GM12878 (cell line): ENCODE data around the gene TMEM263.

Source experiments
- ATF7 ChIP-seq: fragments of 450-650 bp; IDR thresholded peaks from 2 replicates; pipeline ENCODE4 v1.6.1; 2016; ENCODE audit warnings: low read depth, mild to moderate bottlenecking
- CREM ChIP-seq: IDR thresholded peaks from 2 replicates; pipeline ENCODE4 v1.6.1; 2014; ENCODE audit warnings: antibody characterized with exemption, low read depth
- CTCF ChIP-seq, 3 experiments: IDR thresholded peaks in 2 of 3; conservative IDR thresholded peaks in 1 of 3; 2 replicates each; pipeline ENCODE4 v1.5.1; 2011; ENCODE audit warnings: low read depth in 3 of 3, low read length in 3 of 3, mild to moderate bottlenecking in 3 of 3, control low read depth in 2 of 3, moderate library complexity in 2 of 3, inconsistent platforms in 1 of 3, mixed read lengths in 1 of 3; ENCODE audit not compliant: control insufficient read depth in 2 of 3, insufficient read depth in 1 of 3; ENCODE audit errors: extremely low read depth in 1 of 3
- GABPA ChIP-seq: IDR thresholded peaks from 2 replicates; pipeline ENCODE4 v1.6.1; 2014; ENCODE audit warnings: antibody characterized with exemption, low read depth, mild to moderate bottlenecking, inconsistent platforms
- KDM1A ChIP-seq: fragments of 200-600 bp; sonication (generic); IDR thresholded peaks from 2 replicates; pipeline ENCODE4 v1.6.1; 2016; ENCODE audit warnings: borderline replicate concordance
- POLR2AphosphoS5 ChIP-seq: IDR thresholded peaks from 2 replicates; pipeline ENCODE4 v1.6.1; 2011; ENCODE audit warnings: mild to moderate bottlenecking, low read length, inconsistent platforms
- RAD21 ChIP-seq: IDR thresholded peaks from 2 replicates; pipeline ENCODE4 v1.6.1; 2011; ENCODE audit warnings: mild to moderate bottlenecking, low read depth, low read length, moderate library complexity; ENCODE audit not compliant: insufficient read depth
- RELB ChIP-seq: fragments of 450-650 bp; IDR thresholded peaks from 2 replicates; pipeline ENCODE4 v1.6.1; 2017; ENCODE audit warnings: low read depth, mild to moderate bottlenecking, moderate library complexity
- SMC3 ChIP-seq: IDR thresholded peaks from 2 replicates; pipeline ENCODE4 v1.6.1; 2011; ENCODE audit warnings: low read length, improper control_type of control experiment, borderline replicate concordance
- USF2 ChIP-seq: IDR thresholded peaks from 2 replicates; pipeline ENCODE4 v1.6.1; 2011; ENCODE audit warnings: low read depth, low read length, improper control_type of control experiment, borderline replicate concordance
- YY1 ChIP-seq: IDR thresholded peaks from 2 replicates; pipeline ENCODE4 v1.6.1; 2011; ENCODE audit warnings: low read depth, mild to moderate bottlenecking, low read length
- ZBTB4 ChIP-seq: fragments of 450-650 bp; formaldehyde crosslinking; IDR thresholded peaks from 2 replicates; pipeline ENCODE4 v1.4.0; 2022; ENCODE audit warnings: mild to moderate bottlenecking, moderate library complexity
- ZBTB40 ChIP-seq: fragments of 450-650 bp; IDR thresholded peaks from 2 replicates; pipeline ENCODE4 v1.6.1; 2016; ENCODE audit warnings: mild to moderate bottlenecking, moderate library complexity, borderline replicate concordance

GRCh38 chr12:106973545-106973944 lies 17.8 kb downstream of the TMEM263 start:
- TF ChIP-seq YY1 = no peak
- TF ChIP-seq ATF7 = no peak
- TF ChIP-seq USF2 = no peak
- TF ChIP-seq CREM = no peak
- TF ChIP-seq KDM1A = no peak
- no peak for TF ChIP-seq GABPA
- no peak for TF ChIP-seq ZBTB40
- TF ChIP-seq RAD21 = no peak
- no peak for TF ChIP-seq POLR2AphosphoS5
- no peak for TF ChIP-seq SMC3
- no peak for TF ChIP-seq CTCF (IDR thresholded peaks at IDR 0.05 in 2 of 3, conservative IDR thresholded peaks at IDR 0.05 in 1 of 3; ENCODE audit: control insufficient read depth in 2 of 3, extremely low read depth in 1 of 3, insufficient read depth in 1 of 3, low read depth in 3 of 3, low read length in 3 of 3)
- no peak for TF ChIP-seq RELB
- no peak for TF ChIP-seq ZBTB4
